Measurements from ENCODE around the gene IQGAP2.

GRCh38 chr5:76742583-76742982 is 339.5 kb downstream of the IQGAP2 start:
- TF ChIP-seq EZH2phosphoT487 (IDR thresholded peaks at IDR 0.05; ENCODE audit: borderline replicate concordance), result no peak
- TF ChIP-seq CTCF (conservative IDR thresholded peaks at IDR 0.05; ENCODE audit: low read length), result no peak
